GM19395 (cell line): ENCODE results near the gene SLC38A8.

Source experiments
- ATAC-seq: cut with Tn5 transposase; IDR thresholded peaks from one replicate; pipeline ENCODE4 v1.9.1; 2021; ENCODE audit warnings: mild to moderate bottlenecking, moderate library complexity; ENCODE audit not compliant: unreplicated experiment

The SLC38A8 gene

GRCh38 chr16:84049403-84050060 is 6.9 kb upstream of the SLC38A8 start:
- no peak for ATAC-seq

DNA sequence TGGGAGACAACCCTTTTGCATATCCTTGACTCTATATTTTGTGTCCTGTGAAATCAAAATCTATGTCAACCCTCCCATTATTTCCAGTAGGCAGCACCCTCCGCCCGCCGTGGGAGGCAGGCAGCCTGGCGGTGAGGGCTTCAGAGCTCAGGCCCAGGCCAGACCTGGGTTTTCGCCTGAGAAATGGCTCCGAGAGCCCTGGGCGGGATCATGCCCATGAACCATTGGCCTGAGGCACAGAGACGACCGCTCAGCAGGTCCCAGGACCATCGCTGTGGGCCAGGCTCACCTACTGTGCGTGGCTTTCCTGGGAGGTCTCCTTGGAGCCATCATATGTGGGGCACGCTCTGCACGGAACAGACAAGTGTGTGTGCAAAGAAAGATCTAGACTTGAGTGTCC is 6.3 kb upstream of the SLC38A8 start:
- no peak for ATAC-seq

GRCh38 chr16:84048270-84048669 is 5.7 kb upstream of the SLC38A8 start:
- no peak for ATAC-seq

DNA sequence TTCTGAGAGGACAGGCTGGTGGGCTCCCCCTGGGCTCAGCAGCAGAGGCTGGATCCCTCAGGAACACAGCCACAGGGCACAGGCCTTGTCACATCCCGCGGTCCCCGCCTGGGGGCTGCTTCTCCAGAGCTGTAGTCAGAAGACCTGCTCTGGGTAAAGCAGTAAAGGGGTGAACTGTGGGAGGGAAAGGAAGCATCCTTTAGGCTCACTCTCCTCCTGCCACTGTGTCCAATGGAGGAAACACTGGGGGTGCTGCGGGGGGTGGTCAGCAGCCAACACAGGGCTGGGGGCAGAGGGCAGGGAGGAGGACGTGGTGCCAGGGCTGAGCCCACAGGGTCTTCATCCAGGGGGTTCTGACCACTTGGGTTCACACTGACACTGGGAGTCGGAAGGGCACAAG is 5.0 kb upstream of the SLC38A8 start:
- ATAC-seq, result no peak

GRCh38 chr16:84047206-84047605 is 4.6 kb upstream of the SLC38A8 start:
- no peak for ATAC-seq

DNA sequence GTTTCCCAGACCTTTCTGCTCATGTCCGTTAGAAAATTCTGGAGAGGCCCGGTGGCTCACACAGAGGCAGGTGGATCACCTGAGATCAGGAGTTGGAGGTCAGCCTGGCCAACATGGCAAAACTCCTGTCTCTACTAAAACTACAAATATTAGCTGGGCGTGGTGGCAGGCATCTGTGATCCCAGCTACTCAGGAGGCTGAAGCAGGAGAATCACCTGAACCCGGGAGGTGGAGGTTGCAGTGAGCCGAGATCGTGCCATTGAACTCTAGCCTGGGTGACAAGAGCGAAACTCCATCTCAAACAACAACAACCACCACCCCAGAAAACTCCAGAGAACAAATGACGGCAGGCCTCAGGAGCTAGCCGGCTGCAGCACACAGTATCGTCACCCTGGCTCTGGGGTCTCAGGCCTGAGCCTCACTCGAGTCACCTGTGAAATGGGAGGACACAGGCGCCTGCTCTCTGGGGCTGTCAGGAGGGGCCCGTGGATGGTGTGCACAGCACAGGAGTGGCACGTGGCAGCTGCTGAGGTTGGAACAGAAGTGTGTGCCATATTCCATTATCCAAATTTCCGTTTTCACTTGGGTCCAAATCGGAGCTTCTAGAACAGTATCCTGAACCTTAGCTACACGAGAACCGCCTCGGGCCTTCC is 3.3 kb upstream of the SLC38A8 start:
- ATAC-seq, result no peak

GRCh38 chr16:84045001-84045817 is 2.6 kb upstream of the SLC38A8 start:
- ATAC-seq, result no peak

DNA sequence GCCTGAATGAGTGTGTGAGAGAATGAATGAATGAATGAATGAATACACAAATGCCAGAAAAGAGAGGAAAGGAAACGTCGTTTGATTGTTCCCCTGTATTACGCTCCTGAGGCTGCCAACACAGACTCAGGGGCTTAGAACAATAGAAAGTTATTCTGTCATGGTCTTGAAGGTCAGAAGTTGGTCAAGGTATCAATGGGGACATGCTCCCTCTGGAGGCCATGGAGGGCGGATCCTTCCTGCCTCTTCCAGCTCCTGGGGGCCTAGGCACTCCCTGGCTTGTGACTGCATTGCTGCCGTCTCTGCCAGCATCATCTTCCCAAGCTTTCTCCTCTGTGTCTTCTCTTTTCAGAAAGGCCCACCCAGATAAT is 1.5 kb upstream of the SLC38A8 start:
- ATAC-seq, result no peak

DNA sequence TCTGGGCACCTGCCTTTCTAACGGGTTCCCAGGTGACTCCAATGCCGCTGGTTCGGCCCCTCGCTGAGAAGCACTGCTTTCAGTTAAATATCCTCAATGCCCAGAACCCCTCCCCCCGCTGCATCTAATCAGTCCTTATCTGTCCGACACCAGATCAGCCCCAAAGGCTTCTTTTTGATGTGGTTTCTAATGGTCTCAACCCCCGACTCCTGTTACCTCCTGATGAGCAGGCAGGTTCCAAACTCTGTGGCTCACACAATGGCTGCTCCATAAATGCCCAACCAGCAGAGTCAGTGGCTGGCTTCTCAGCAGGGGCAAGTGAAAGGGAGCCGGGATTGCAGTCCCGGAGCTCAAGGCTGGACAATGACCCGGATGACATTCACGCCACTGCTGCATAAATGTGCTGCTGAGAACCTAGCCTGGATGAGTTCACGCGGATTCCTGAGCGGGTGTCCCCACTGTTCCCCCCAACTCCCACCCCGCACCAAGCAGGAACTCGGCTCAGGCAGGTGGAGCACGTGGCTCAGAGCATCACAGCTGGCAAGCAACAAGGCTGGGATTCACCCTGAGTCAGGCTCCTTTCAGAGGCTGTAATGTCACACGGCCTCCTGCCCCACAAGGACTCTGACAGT is 1.0 kb upstream of the SLC38A8 start:
- ATAC-seq, result no peak

GRCh38 chr16:84042879-84043485 is 387 bp upstream of the SLC38A8 start:
- ATAC-seq, result no peak

- no peak for ATAC-seq
Measured at GRCh38 chr16:84041881-84042280, 714 bp downstream of the SLC38A8 start.

DNA sequence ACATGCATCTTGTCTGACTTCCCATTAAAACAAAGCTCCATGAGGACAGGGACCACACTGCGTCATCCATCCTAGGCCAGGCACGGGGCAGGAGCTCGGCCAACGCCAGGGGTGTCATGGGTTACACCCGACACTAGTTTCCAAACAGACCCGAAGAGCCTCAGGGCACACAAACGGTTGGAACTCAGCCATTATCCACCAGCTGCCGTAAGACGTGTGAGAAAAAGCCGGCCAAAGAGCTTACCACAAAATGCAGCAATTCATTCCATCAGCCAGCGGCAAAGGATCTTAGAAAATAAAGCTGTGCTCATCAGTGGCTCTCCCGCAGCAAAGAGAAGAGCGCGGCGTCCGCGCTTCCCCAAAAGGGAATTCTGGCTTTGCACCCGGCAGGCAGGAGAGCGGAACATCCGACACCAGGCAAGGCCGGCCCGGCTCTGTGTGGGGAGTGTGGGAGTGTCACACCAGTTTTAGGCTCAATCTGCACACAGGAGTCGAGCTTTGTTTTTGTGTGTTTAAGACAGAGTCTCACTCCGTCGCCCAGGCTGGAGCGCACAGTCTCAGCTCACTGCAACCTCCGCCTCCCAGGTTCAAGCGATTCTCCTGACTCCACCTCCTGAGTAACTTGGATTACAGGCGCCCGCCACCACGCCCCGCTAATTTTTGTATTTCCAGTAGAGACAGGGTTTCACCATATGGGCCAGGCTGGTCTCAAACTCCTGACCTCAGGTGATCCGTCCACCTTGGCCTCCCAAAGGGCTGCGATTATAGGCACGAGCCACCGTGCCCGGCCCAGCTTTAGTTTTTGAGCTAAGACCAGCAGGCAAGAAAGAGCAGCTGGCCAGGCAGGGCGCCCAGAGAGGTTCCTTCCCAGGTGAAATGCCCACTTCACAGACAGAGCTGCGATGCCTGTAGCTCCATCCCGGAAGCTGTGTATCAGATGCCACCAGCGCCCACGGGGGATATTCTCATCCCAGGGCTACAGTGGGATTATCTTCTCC is 1.5 kb downstream of the SLC38A8 start:
- no peak for ATAC-seq

GRCh38 chr16:84040226-84040822 is 2.3 kb downstream of the SLC38A8 start:
- ATAC-seq, result no peak

GRCh38 chr16:84039696-84040095 is 2.9 kb downstream of the SLC38A8 start:
- ATAC-seq, result no peak

- ATAC-seq, result no peak
Measured at GRCh38 chr16:84038469-84038868, 4.1 kb downstream of the SLC38A8 start.

DNA sequence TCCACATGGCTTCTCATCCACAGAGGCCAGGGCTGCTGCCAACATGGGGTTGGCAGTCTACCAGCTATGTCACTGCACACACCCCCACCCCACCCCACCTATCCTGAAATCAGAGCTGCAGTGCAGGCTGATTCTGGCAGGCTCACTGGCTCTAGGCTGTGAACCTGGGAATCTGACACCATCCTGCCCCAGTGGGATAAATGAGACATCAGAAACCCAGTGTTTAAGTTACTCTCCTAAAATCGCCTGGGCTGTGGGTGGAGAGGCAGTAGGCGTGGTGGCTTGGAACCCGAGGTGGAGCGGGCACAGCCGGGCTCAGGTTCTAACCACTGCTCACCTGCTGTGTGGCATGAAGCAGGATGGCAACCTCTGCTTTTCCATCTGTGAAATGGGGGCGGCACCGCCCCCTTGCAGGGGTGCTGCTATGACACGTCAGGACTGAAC is 5.6 kb downstream of the SLC38A8 start:
- ATAC-seq, result no peak

DNA sequence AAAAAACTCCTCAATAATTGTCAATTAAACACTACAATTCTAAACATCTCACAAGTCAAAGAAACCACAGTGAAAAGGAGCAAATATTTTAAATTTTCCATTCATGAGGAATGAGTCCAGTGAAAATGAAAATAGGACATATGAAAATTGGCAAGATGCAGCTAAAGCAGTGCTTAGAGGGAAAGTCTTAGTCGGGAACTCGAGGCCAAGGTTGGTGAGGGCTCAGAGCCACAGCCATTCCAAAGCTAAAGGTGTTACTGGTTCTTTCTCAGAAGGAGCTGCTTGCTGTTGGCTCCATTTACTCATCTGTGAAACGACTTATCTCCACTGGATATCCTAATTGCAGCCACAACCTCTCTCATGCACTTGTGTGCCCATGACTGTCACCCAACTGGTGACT is 6.5 kb downstream of the SLC38A8 start:
- ATAC-seq, result no peak

- ATAC-seq, result no peak
Measured at GRCh38 chr16:84034516-84034915, 8.1 kb downstream of the SLC38A8 start.
